Measurements from ENCODE around the gene PRTFDC1. TPM values are rescaled to one million over a fixed set of nuclear protein-coding genes. Genes with fewer than 3 reads are reported as not detected.

Gene PRTFDC1
- polyA plus RNA-seq, 1 donor (not counting 4 experiments of a cell fraction or from before 2014, with no cell fraction given), result 2.2 TPM

DNA sequence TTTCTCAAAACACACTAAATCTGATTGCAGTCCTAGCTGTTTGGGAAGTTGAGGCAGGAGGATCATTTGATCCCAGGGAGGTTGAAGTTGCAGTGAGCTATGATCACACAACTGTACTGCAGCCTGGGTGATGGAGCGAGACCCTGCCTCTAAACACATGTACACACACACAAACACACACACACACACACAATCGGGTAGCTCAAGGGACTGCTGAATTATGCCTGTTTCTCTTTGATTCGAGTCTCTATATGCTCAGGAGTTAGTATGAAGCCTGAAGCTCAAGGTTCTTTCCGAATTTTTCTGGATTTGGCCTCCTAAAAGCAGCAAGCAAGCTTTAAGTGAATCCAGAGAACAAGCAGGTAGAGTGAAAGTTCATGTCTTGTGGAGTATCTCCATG, 22.5 kb downstream of the PRTFDC1 start:
- dilution Hi-C loops (cut with MboI; ENCODE audit: extremely low pct_ligation_motif_present, low sequenced_read_pairs), result no loop called here
- H3K9me1 ChIP-seq (ENCODE audit: control insufficient read depth, extremely low read depth, insufficient read depth, low read length), result no peaks in the 10 kb centered on the region
- no peaks in the 10 kb centered on the region for H4K20me1 ChIP-seq (ENCODE audit: control insufficient read depth, extremely low read depth, insufficient read depth, low read length)
- H3K36me3 ChIP-seq (ENCODE audit: control insufficient read depth in 2 of 2, extremely low read depth in 1 of 2, insufficient read depth in 2 of 2, low read length in 2 of 2), result no peaks in the 10 kb centered on the region
- H3K4me2 ChIP-seq (ENCODE audit: control insufficient read depth, extremely low read depth, insufficient read depth, low read depth, low read length), result no peak overlapping the region
- no peaks in the 10 kb centered on the region for H3K27me3 ChIP-seq (ENCODE audit: control insufficient read depth, extremely low read depth, insufficient read depth, low read length)
- H3K4me1 ChIP-seq (ENCODE audit: control insufficient read depth, extremely low read depth, insufficient read depth, low read length), result no peaks in the 10 kb centered on the region
- H3K79me2 ChIP-seq (ENCODE audit: control insufficient read depth, insufficient read depth, low read length), result no peaks in the 10 kb centered on the region
- DNase-seq (ENCODE audit: low read depth, low spot score), result no peak
- no peak for FAIRE-seq
- H2AFZ ChIP-seq (ENCODE audit: control insufficient read depth, low read length), result no peak overlapping the region
- H3K9me3 ChIP-seq (ENCODE audit: control insufficient read depth, low read depth, low read length), result no peaks in the 10 kb centered on the region
- H3K9ac ChIP-seq (ENCODE audit: control insufficient read depth, extremely low read depth, insufficient read depth, low read length), result no peak overlapping the region
- no peak overlapping the region for H3K27ac ChIP-seq (ENCODE audit: control insufficient read depth, insufficient read depth, low read length)
- H3K4me3 ChIP-seq (ENCODE audit: control insufficient read depth in 2 of 3, extremely low read depth in 1 of 3, insufficient read depth in 2 of 3, low read depth in 1 of 3, low read length in 3 of 3), result no peak overlapping the region
- TF ChIP-seq EZH2 (IDR thresholded peaks at IDR 0.05; ENCODE audit: low read length), result no peak
- TF ChIP-seq, protein P1, sequence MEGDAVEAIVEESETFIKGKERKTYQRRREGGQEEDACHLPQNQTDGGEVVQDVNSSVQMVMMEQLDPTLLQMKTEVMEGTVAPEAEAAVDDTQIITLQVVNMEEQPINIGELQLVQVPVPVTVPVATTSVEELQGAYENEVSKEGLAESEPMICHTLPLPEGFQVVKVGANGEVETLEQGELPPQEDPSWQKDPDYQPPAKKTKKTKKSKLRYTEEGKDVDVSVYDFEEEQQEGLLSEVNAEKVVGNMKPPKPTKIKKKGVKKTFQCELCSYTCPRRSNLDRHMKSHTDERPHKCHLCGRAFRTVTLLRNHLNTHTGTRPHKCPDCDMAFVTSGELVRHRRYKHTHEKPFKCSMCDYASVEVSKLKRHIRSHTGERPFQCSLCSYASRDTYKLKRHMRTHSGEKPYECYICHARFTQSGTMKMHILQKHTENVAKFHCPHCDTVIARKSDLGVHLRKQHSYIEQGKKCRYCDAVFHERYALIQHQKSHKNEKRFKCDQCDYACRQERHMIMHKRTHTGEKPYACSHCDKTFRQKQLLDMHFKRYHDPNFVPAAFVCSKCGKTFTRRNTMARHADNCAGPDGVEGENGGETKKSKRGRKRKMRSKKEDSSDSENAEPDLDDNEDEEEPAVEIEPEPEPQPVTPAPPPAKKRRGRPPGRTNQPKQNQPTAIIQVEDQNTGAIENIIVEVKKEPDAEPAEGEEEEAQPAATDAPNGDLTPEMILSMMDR (optimal IDR thresholded peaks at IDR 0.05 in 1 of 3, IDR thresholded peaks at IDR 0.05 in 1 of 3, conservative IDR thresholded peaks at IDR 0.05 in 1 of 3; ENCODE audit: extremely low read depth in 1 of 3, insufficient read depth in 2 of 3, low read length in 3 of 3), result no peak

DNA sequence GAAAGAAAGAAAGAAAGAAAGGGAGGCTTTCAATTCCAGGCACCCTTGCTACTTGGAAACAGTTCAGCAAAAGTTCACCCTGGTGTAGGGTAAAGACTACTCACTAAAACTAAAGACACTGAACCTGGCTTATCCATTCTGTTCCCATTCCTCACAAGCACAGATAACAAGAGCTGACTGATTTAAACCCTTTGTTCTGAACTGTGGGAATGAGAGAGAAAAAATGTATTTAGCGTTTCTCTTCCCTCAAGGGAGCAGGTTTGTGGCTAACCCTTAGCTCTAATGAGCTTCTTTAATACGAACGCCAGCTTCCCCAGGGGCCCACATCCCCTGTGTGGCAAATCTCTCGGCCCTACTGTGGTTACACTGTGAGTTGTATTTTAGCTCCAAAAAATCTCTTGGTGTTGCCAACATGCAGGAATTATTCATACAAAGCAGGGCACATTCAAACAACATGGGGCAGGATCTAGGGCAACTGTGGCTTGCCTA, 23.3 kb downstream of the PRTFDC1 start:
- no peaks in the 10 kb centered on the region for H3K9me3 ChIP-seq (ENCODE audit: control insufficient read depth, low read depth, low read length)
- H3K4me2 ChIP-seq (ENCODE audit: control insufficient read depth, extremely low read depth, insufficient read depth, low read depth, low read length), result no peak overlapping the region
- H3K9me1 ChIP-seq (ENCODE audit: control insufficient read depth, extremely low read depth, insufficient read depth, low read length), result no peaks in the 10 kb centered on the region
- dilution Hi-C loops (cut with MboI; ENCODE audit: extremely low pct_ligation_motif_present, low sequenced_read_pairs), result no loop called here
- DNase-seq (ENCODE audit: low read depth, low spot score), result no peak
- H2AFZ ChIP-seq (ENCODE audit: control insufficient read depth, low read length), result no peak overlapping the region
- H3K36me3 ChIP-seq (ENCODE audit: control insufficient read depth in 2 of 2, extremely low read depth in 1 of 2, insufficient read depth in 2 of 2, low read length in 2 of 2), result no peaks in the 10 kb centered on the region
- no peaks in the 10 kb centered on the region for H3K79me2 ChIP-seq (ENCODE audit: control insufficient read depth, insufficient read depth, low read length)
- H4K20me1 ChIP-seq (ENCODE audit: control insufficient read depth, extremely low read depth, insufficient read depth, low read length), result no peaks in the 10 kb centered on the region
- no peak overlapping the region for H3K4me3 ChIP-seq (ENCODE audit: control insufficient read depth in 2 of 3, extremely low read depth in 1 of 3, insufficient read depth in 2 of 3, low read depth in 1 of 3, low read length in 3 of 3)
- no peaks in the 10 kb centered on the region for H3K4me1 ChIP-seq (ENCODE audit: control insufficient read depth, extremely low read depth, insufficient read depth, low read length)
- FAIRE-seq, result no peak
- TF ChIP-seq EZH2 (IDR thresholded peaks at IDR 0.05; ENCODE audit: low read length), result no peak
- TF ChIP-seq, protein P1 (optimal IDR thresholded peaks at IDR 0.05 in 1 of 3, IDR thresholded peaks at IDR 0.05 in 1 of 3, conservative IDR thresholded peaks at IDR 0.05 in 1 of 3; ENCODE audit: extremely low read depth in 1 of 3, insufficient read depth in 2 of 3, low read length in 3 of 3), result no peak
- no peak overlapping the region for H3K9ac ChIP-seq (ENCODE audit: control insufficient read depth, extremely low read depth, insufficient read depth, low read length)
- no peaks in the 10 kb centered on the region for H3K27me3 ChIP-seq (ENCODE audit: control insufficient read depth, extremely low read depth, insufficient read depth, low read length)
- no peak overlapping the region for H3K27ac ChIP-seq (ENCODE audit: control insufficient read depth, insufficient read depth, low read length)
